Measurements from ENCODE around the gene LARP6. TPM values are rescaled to one million over a fixed set of nuclear protein-coding genes. Genes with fewer than 3 reads are reported as not detected.
"Not testable (repeated sequence)": the region's sequence is repeated elsewhere in the genome, so short reads cannot be mapped to it uniquely, and the experiment has no call there.

The LARP6 gene
- total RNA-seq, 1 donor from 2014 or later = 135 TPM

GRCh38 chr15:70875001-70875782 lies 21.2 kb upstream of the LARP6 start:
- H3K4me1 Mint-ChIP-seq (ENCODE audit: low read depth) = peaks cover 38% of the 10 kb centered on the region
- H3K4me3 Mint-ChIP-seq (ENCODE audit: unreplicated experiment) = no peak overlapping the region
- peaks cover 3% of the 10 kb centered on the region for H3K9me3 Mint-ChIP-seq (ENCODE audit: low read depth)
- no peaks in the 10 kb centered on the region for H3K36me3 Mint-ChIP-seq (ENCODE audit: low read depth)
- peak; percentile 88 for TF ChIP-seq CTCF (IDR thresholded peaks at IDR 0.05)
- no peak for DNase-seq (ENCODE audit: low spot score)
- H3K27me3 Mint-ChIP-seq (ENCODE audit: low read depth) = no peaks in the 10 kb centered on the region
- H3K27ac Mint-ChIP-seq (ENCODE audit: unreplicated experiment) = no peak overlapping the region

GRCh38 chr15:70873232-70874054 lies 19.5 kb upstream of the LARP6 start:
- H3K4me3 Mint-ChIP-seq (ENCODE audit: unreplicated experiment) = no peak overlapping the region

DNA sequence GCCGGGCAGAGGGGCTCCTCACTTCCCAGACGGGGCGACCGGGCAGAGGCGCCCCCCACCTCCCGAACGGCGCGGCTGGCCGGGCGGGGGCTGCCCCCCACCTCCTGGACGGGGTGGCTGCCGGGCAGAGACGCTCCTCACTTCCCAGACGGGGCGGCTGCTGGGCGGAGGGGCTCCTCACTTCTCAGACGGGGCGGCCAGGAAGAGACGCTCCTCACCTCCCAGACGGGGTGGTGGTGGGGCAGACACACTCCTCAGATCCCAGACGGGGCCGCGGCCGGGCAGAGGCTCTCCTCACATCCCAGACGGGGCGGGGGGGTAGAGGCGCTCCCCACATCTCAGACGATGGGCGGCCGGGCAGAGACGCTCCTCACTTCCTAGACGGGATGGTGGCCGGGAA lies 17.5 kb upstream of the LARP6 start:
- peaks cover 52% of the 10 kb centered on the region for H3K4me1 Mint-ChIP-seq (ENCODE audit: low read depth)
- not testable (repeated sequence) for H3K9me3 Mint-ChIP-seq (ENCODE audit: low read depth); H3K27ac Mint-ChIP-seq (ENCODE audit: unreplicated experiment); H3K36me3 Mint-ChIP-seq (ENCODE audit: low read depth); H3K4me3 Mint-ChIP-seq (ENCODE audit: unreplicated experiment); H3K27me3 Mint-ChIP-seq (ENCODE audit: low read depth)
- peak; percentile 90 for DNase-seq (ENCODE audit: low spot score)

More at GRCh38 chr15:70873232-70874054, 19.5 kb upstream of the LARP6 start:
- no peaks in the 10 kb centered on the region for H3K27me3 Mint-ChIP-seq (ENCODE audit: low read depth)
- peaks cover 3% of the 10 kb centered on the region for H3K9me3 Mint-ChIP-seq (ENCODE audit: low read depth)
- H3K27ac Mint-ChIP-seq (ENCODE audit: unreplicated experiment) = no peak overlapping the region
- no peak for DNase-seq (ENCODE audit: low spot score)
- peaks cover 35% of the 10 kb centered on the region for H3K4me1 Mint-ChIP-seq (ENCODE audit: low read depth)
- TF ChIP-seq CTCF (IDR thresholded peaks at IDR 0.05) = no peak
- no peaks in the 10 kb centered on the region for H3K36me3 Mint-ChIP-seq (ENCODE audit: low read depth)

- peak overlapping the region; percentile 75 for H3K27ac Mint-ChIP-seq (ENCODE audit: unreplicated experiment)
- no peak overlapping the region for H3K4me3 Mint-ChIP-seq (ENCODE audit: unreplicated experiment)
- H3K36me3 Mint-ChIP-seq (ENCODE audit: low read depth) = no peaks in the 10 kb centered on the region
- no peak for DNase-seq (ENCODE audit: low spot score)
- peaks cover 50% of the 10 kb centered on the region for H3K4me1 Mint-ChIP-seq (ENCODE audit: low read depth)
- H3K9me3 Mint-ChIP-seq (ENCODE audit: low read depth) = peaks cover 3% of the 10 kb centered on the region
- no peaks in the 10 kb centered on the region for H3K27me3 Mint-ChIP-seq (ENCODE audit: low read depth)
- no peak for TF ChIP-seq CTCF (IDR thresholded peaks at IDR 0.05)
These were observed 16.1 kb upstream of the LARP6 start for GRCh38 chr15:70870051-70870450.

DNA sequence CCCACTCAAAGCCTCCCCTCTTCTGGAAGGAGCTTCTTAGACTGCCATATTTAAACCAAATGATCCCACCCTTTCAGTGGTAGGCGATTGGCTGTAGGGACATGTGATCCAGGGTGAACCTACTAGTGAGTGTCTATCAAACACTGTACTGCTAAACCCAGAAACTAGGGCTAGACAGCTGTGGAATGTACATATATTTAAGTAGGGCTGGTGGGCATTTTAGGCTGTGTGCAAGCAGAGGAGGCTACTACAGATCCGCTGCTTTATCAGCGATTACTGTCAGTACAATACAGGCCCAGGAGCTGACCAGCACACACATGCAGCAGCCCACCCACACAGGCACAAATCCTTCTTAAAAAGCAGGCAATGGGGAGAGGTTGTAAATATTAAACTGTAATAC lies 15.4 kb upstream of the LARP6 start:
- no peaks in the 10 kb centered on the region for H3K36me3 Mint-ChIP-seq (ENCODE audit: low read depth)
- H3K27ac Mint-ChIP-seq (ENCODE audit: unreplicated experiment) = peak overlapping the region; percentile 75
- H3K4me3 Mint-ChIP-seq (ENCODE audit: unreplicated experiment) = no peak overlapping the region
- no peaks in the 10 kb centered on the region for H3K27me3 Mint-ChIP-seq (ENCODE audit: low read depth)
- no peak for DNase-seq (ENCODE audit: low spot score)
- peaks cover 3% of the 10 kb centered on the region for H3K9me3 Mint-ChIP-seq (ENCODE audit: low read depth)
- peaks cover 44% of the 10 kb centered on the region for H3K4me1 Mint-ChIP-seq (ENCODE audit: low read depth)
- TF ChIP-seq CTCF (IDR thresholded peaks at IDR 0.05) = no peak
